K562 (cell line): Measurements from ENCODE around the gene MS4A2. TPM values are rescaled to one million over a fixed set of nuclear protein-coding genes. Genes with fewer than 3 reads are reported as not detected.

Experiments used
- ATAC-seq: fragments of 200-7000 bp; cut with Tn5 transposase; 3 replicates; pipeline ENCODE4 v1.9.1; 2020; ENCODE audit warnings: moderate library complexity
- BruUV-seq: library from RNA; stranded (reverse); fragments of 400-500 nt; replicated peaks from 2 replicates; lab custom pipeline; 2021; lab: Mats Ljungman, UMichigan
- CTCF ChIA-PET: fragments of 300-600 bp; formaldehyde crosslinking; extraction: SDS; loops from one replicate; lab custom pipeline; 2021; ENCODE audit warnings: low intra/inter-chr PET ratio; lab: Yijun Ruan, JAX
- POLR2A ChIA-PET: fragments of 300-600, 350-650 bp; sonication (Branson Sonifier 250); formaldehyde crosslinking; extraction: SDS; loops from one replicate; lab custom pipeline; 2021; ENCODE audit warnings: antibody characterized with exemption, inconsistent platforms; lab: Yijun Ruan, JAX
- DNase-seq, 4 experiments: peaks; one replicate each; pipeline versions ENCODE4 v3.0.0 to v3.0.0-alpha.2; 2011 to 2018; ENCODE audit warnings: low spot score in 3 of 4, mixed read lengths in 3 of 4; ENCODE audit errors: extremely low read depth in 1 of 4
- FAIRE-seq: peaks from 2 replicates; lab custom pipeline; 2011; peaks lifted over from hg19 to GRCh38; lab: Jason Lieb, UNC
- H2AFZ ChIP-seq: 2 replicates; pipeline ENCODE4 v1.6.0; 2011; ENCODE audit warnings: low read depth, low read length, control low read depth, inconsistent platforms
- H3K27ac ChIP-seq: fragments of 200-600 bp; 3 replicates; pipeline ENCODE4 v1.8.0; 2011; ENCODE audit warnings: low read depth, mild to moderate bottlenecking, control low read depth, inconsistent platforms, low read length, moderate library complexity, mixed read lengths; ENCODE audit errors: extremely low read depth
- H3K27me3 ChIP-seq, 2 experiments: fragments of 300-600 bp in 1 of 2; 2 replicates in 1 of 2; 3 replicates in 1 of 2; pipeline versions ENCODE4 v1.6.0 to v1.8.0; 2011; ENCODE audit warnings: inconsistent platforms in 2 of 2, low read length in 2 of 2, mild to moderate bottlenecking in 1 of 2, mixed read lengths in 1 of 2, moderate library complexity in 1 of 2; ENCODE audit not compliant: control insufficient read depth in 2 of 2, insufficient read depth in 2 of 2
- H3K36me3 ChIP-seq: fragments of 300-600 bp; 3 replicates; pipeline ENCODE4 v1.8.0; 2011; ENCODE audit warnings: mild to moderate bottlenecking, low read length, inconsistent platforms; ENCODE audit not compliant: control insufficient read depth, insufficient read depth
- H3K4me1 ChIP-seq, 2 experiments: fragments of 200-600 bp in 1 of 2; replicated peaks in 1 of 2; 2 replicates in 1 of 2; 3 replicates in 1 of 2; pipeline versions ENCODE4 v1.5.1 to v1.8.0; 2011; ENCODE audit warnings: inconsistent platforms in 2 of 2, low read length in 2 of 2, mild to moderate bottlenecking in 1 of 2, mixed read lengths in 1 of 2, moderate library complexity in 1 of 2; ENCODE audit not compliant: control insufficient read depth in 2 of 2, insufficient read depth in 2 of 2
- H3K4me2 ChIP-seq: 2 replicates; pipeline ENCODE4 v1.6.1; 2011; ENCODE audit warnings: low read length, control low read depth, inconsistent platforms, mixed read lengths; ENCODE audit not compliant: insufficient read depth
- H3K4me3 ChIP-seq: fragments of 200-600 bp; sonication (generic), shearing (Covaris generic); 2 replicates; pipeline ENCODE4 v1.5.1; 2016; ENCODE audit warnings: control low read depth, inconsistent platforms
- H3K79me2 ChIP-seq: fragments of 200-600 bp; 3 replicates; pipeline ENCODE4 v1.8.0; 2011; ENCODE audit warnings: low read length, inconsistent platforms; ENCODE audit not compliant: control insufficient read depth, insufficient read depth
- H3K9ac ChIP-seq, 2 experiments: 2 replicates each; pipeline versions ENCODE4 v1.6.0 to v1.6.1; 2011; ENCODE audit warnings: low read depth in 2 of 2, low read length in 2 of 2, control low read depth in 1 of 2, inconsistent platforms in 1 of 2, mild to moderate bottlenecking in 1 of 2, mixed read lengths in 1 of 2; ENCODE audit not compliant: insufficient read depth in 1 of 2
- H3K9me1 ChIP-seq: one replicate; pipeline ENCODE4 v1.6.0; 2011; ENCODE audit warnings: inconsistent platforms, mild to moderate bottlenecking, low read length, moderate library complexity; ENCODE audit not compliant: control insufficient read depth, insufficient read depth
- H3K9me3 ChIP-seq: replicated peaks from 2 replicates; pipeline ENCODE4 v1.5.1; 2011; ENCODE audit warnings: low read depth, low read length, inconsistent platforms; ENCODE audit not compliant: control insufficient read depth, insufficient read depth
- H4K20me1 ChIP-seq: replicated peaks from 2 replicates; pipeline ENCODE4 v1.6.1; 2011; ENCODE audit warnings: low read length, inconsistent platforms, mixed read lengths; ENCODE audit not compliant: control insufficient read depth, insufficient read depth
- CBX3 ChIP-seq, 2 experiments: IDR thresholded peaks; 1 replicate in 1 of 2; 2 replicates in 1 of 2; pipeline ENCODE4 v1.6.1; 2012; ENCODE audit warnings: inconsistent platforms in 2 of 2, low read length in 2 of 2, borderline replicate concordance in 1 of 2, control low read depth in 1 of 2
- CBX5 ChIP-seq: IDR thresholded peaks from 2 replicates; pipeline ENCODE4 v1.6.1; 2014; ENCODE audit warnings: low read depth, borderline replicate concordance
- CREM ChIP-seq: IDR thresholded peaks from 2 replicates; pipeline ENCODE4 v1.6.1; 2014; ENCODE audit warnings: antibody characterized with exemption, low read depth
- EZH2 ChIP-seq: IDR thresholded peaks from 2 replicates; pipeline ENCODE4 v1.6.1; 2012; ENCODE audit warnings: low read depth, mild to moderate bottlenecking, inconsistent platforms, low read length, borderline replicate concordance
- HDGF ChIP-seq: fragments of 450-650 bp; IDR thresholded peaks from 2 replicates; pipeline ENCODE4 v1.6.1; 2016
- ILF3 ChIP-seq: fragments of 450-650 bp; IDR thresholded peaks from 2 replicates; pipeline ENCODE4 v1.6.1; 2018; ENCODE audit warnings: antibody characterized with exemption, mild to moderate bottlenecking, moderate library complexity, borderline replicate concordance
- JUN ChIP-seq, 2 experiments: sonication (generic) in 1 of 2; formaldehyde crosslinking in 1 of 2; IDR thresholded peaks; 2 replicates each; pipeline versions ENCODE4 v1.6.1 to v1.8.0; 2012 to 2022; ENCODE audit warnings: borderline replicate concordance in 2 of 2, mild to moderate bottlenecking in 2 of 2, improper control_type of control experiment in 1 of 2, low read depth in 1 of 2, low read length in 1 of 2, missing genetic modification reagents in 1 of 2
- MEIS2 ChIP-seq: fragments of 450-650 bp; IDR thresholded peaks from 2 replicates; pipeline ENCODE4 v1.6.1; 2014; ENCODE audit warnings: mild to moderate bottlenecking; ENCODE audit not compliant: partially characterized antibody
- RAD21 ChIP-seq, 2 experiments: fragments of 250-450 bp in 1 of 2; fragments of 450-650 bp in 1 of 2; sonication (Bioruptor Pico) in 1 of 2; formaldehyde crosslinking in 1 of 2; IDR thresholded peaks in 1 of 2; conservative IDR thresholded peaks in 1 of 2; 2 replicates each; pipeline versions ENCODE4 v1.4.0 to v1.8.0; 2020 to 2022; ENCODE audit warnings: mild to moderate bottlenecking in 2 of 2, moderate library complexity in 1 of 2
- SMARCE1 ChIP-seq: fragments of 450-650 bp; IDR thresholded peaks from 2 replicates; pipeline ENCODE4 v1.7.1; 2016; ENCODE audit warnings: mild to moderate bottlenecking
- TCF7 ChIP-seq: sonication (generic); IDR thresholded peaks from 2 replicates; pipeline ENCODE4 v1.6.1; 2016; ENCODE audit warnings: antibody characterized with exemption, borderline replicate concordance
- TFE3 ChIP-seq: fragments of 450-650 bp; formaldehyde crosslinking; IDR thresholded peaks from 2 replicates; pipeline ENCODE4 v1.4.0; 2020; ENCODE audit warnings: mild to moderate bottlenecking, mixed read lengths
- ZNF184 ChIP-seq: sonication (generic); formaldehyde crosslinking; IDR thresholded peaks from 2 replicates; pipeline ENCODE4 v1.5.0; 2020; ENCODE audit warnings: missing genetic modification reagents
- WGBS: fragments of 100-300 bp; shearing (Covaris generic); methylation state at CpG from one replicate; pipeline ENCODE4 v1.1.6; 2016; ENCODE audit warnings: low coverage, mixed read lengths; ENCODE audit not compliant: insufficient coverage; ENCODE audit errors: missing lambda C conversion rate; 5-methylcytosine and 5-hydroxymethylcytosine counted together
- in situ Hi-C: fragments of 300-500 bp; cut with MboI; formaldehyde crosslinking; loops from 4 replicates; pipeline ENCODE4 v1.15.0; 2018; ENCODE audit warnings: inconsistent platforms, mixed read lengths
- intact Hi-C: fragments of 100-400 bp; cut with micrococcal nuclease; formaldehyde crosslinking; loops from 2 replicates; pipeline ENCODE4 v1.14.2; 2022
- polyA plus RNA-seq, 8 experiments: library from polyadenylated mRNA; depleted of rRNA in 4 of 8; stranded (reverse) in 5 of 8; unstranded in 3 of 8; fragments of >200 nt; fragmentation: Nextera tagmentation in 2 of 8; fragmentation: Illumina TruSeq in 1 of 8; extraction: Ambion mirVana in 2 of 8; extraction: Trizol in 1 of 8; gene quantifications; 2 replicates each; pipeline versions ENCODE4 v1.2.1 to v1.2.3, GENCODE V29; 2011 to 2014; ENCODE audit warnings: inconsistent platforms in 1 of 8, missing spikeins in 1 of 8
- total RNA-seq, 7 experiments: library from RNA; depleted of rRNA in 6 of 7; stranded (reverse); fragments of >200 nt in 6 of 7; fragmentation: Illumina TruSeq in 2 of 7; extraction: Trizol in 2 of 7; gene quantifications; 2 replicates each; pipeline versions ENCODE4 v1.2.1 to v1.2.3, GENCODE V29; 2011 to 2021; ENCODE audit warnings: low replicate concordance in 1 of 7
- TF ChIP-seq, protein P1 (sequence below): sonication (generic); formaldehyde crosslinking; IDR thresholded peaks from 2 replicates; pipeline ENCODE4 v1.8.0; 2023; ENCODE audit warnings: mild to moderate bottlenecking, missing genetic modification reagents

Gene MS4A2
- total and polyA plus RNA-seq, 9 of the 15 experiments (the other 6 are each of a cell fraction or from before 2014, with no cell fraction given) = 0.06 to 5.7 (median 0.86) TPM

- peak; percentile 46; the same call in 1 of the 2 replicates for TF ChIP-seq SMARCE1
- no peak for TF ChIP-seq ZNF184 (CRISPR knock-in tag)
- TF ChIP-seq RAD21 (CRISPR knock-in tag; conservative IDR thresholded peaks at IDR 0.05 in 1 of 2, IDR thresholded peaks at IDR 0.05 in 1 of 2) = peak in 1 of 2 experiments; percentile 47
- no peak for TF ChIP-seq TCF7
- no peak for TF ChIP-seq ILF3
- TF ChIP-seq EZH2 = no peak
- no peak; a peak in 1 of 3 replicates for TF ChIP-seq CBX3 (IDR thresholded peaks at IDR 0.05; ENCODE audit: borderline replicate concordance in 1 of 2, low read length in 2 of 2)
- TF ChIP-seq HDGF = 0 out of 2 replicates have a peak, but pooled peaks have one; percentile 58
- no peak for TF ChIP-seq CBX5
- 0 out of 2 replicates have a peak, but pooled peaks have one; percentile 25 for TF ChIP-seq CREM
Measured at GRCh38 chr11:60056349-60056969, 32.0 kb upstream of the MS4A2 start, which contains the start of gene MS4A3 (continued).

- 68% methylated on average over 3 of the region's 3 CpGs for WGBS
- Histone ChIP-seq H3K27ac (peak overlapping the region; percentile 50; the same call in 1 of the 3 replicates), H3K4me3 (no peak overlapping the region), H3K79me2 (peaks cover 18% of the 10 kb centered on the region; the same call in 2 of the 3 replicates), H3K9ac (no peak overlapping the region; a peak in 1 of 4 replicates), H3K36me3 (no peaks in the 10 kb centered on the region), H3K9me1 (no peaks in the 10 kb centered on the region), H2AFZ (no peak overlapping the region; the same call in 1 of the 2 replicates), H3K4me2 (no peak overlapping the region), H3K9me3 (no peaks in the 10 kb centered on the region), H3K4me1 (peaks cover 3 to 31% of the 10 kb centered on the region in 2 experiments; a peak in 4 of 5 replicates), H3K27me3 (no peaks in the 10 kb centered on the region), H4K20me1 (no peaks in the 10 kb centered on the region)
- intact Hi-C loops = loop anchor here (5.0 to 10.0 kb wide), 2 partner anchors 63 to 304 kb away; partner anchors contain the start of gene STX3
- no peak for ATAC-seq
- FAIRE-seq = no peak
- peak in 1 of 4 experiments; percentile 19 for DNase-seq
- no TSS peak for BruUV-seq
- CTCF ChIA-PET = no interaction called here
- in situ Hi-C loops = no loop called here
- POLR2A ChIA-PET = no interaction called here
- no peak for TF ChIP-seq TFE3 (CRISPR knock-in tag)
- TF ChIP-seq MEIS2 = peak; percentile 75
- TF ChIP-seq RAD21 (CRISPR knock-in tag; conservative IDR thresholded peaks at IDR 0.05 in 1 of 2, IDR thresholded peaks at IDR 0.05 in 1 of 2) = no peak
- TF ChIP-seq, protein P1, sequence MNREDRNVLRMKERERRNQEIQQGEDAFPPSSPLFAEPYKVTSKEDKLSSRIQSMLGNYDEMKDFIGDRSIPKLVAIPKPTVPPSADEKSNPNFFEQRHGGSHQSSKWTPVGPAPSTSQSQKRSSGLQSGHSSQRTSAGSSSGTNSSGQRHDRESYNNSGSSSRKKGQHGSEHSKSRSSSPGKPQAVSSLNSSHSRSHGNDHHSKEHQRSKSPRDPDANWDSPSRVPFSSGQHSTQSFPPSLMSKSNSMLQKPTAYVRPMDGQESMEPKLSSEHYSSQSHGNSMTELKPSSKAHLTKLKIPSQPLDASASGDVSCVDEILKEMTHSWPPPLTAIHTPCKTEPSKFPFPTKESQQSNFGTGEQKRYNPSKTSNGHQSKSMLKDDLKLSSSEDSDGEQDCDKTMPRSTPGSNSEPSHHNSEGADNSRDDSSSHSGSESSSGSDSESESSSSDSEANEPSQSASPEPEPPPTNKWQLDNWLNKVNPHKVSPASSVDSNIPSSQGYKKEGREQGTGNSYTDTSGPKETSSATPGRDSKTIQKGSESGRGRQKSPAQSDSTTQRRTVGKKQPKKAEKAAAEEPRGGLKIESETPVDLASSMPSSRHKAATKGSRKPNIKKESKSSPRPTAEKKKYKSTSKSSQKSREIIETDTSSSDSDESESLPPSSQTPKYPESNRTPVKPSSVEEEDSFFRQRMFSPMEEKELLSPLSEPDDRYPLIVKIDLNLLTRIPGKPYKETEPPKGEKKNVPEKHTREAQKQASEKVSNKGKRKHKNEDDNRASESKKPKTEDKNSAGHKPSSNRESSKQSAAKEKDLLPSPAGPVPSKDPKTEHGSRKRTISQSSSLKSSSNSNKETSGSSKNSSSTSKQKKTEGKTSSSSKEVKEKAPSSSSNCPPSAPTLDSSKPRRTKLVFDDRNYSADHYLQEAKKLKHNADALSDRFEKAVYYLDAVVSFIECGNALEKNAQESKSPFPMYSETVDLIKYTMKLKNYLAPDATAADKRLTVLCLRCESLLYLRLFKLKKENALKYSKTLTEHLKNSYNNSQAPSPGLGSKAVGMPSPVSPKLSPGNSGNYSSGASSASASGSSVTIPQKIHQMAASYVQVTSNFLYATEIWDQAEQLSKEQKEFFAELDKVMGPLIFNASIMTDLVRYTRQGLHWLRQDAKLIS (CRISPR knock-in tag) = no peak
- peak; percentile 74; the same call in 1 of the 2 replicates for TF ChIP-seq JUN (IDR thresholded peaks at IDR 0.05; ENCODE audit: borderline replicate concordance, low read depth, low read length)
- no peak for TF ChIP-seq JUN (CRISPR knock-in tag; IDR thresholded peaks at IDR 0.05; ENCODE audit: borderline replicate concordance)
Measured at GRCh38 chr11:60059052-60059451, 29.4 kb upstream of the MS4A2 start.
